ENCODE measurements around the gene INPP5F.
A peak's percentile ranks its signal among the peaks of the same experiment; 100 is the strongest.

The INPP5F gene

GRCh38 chr10:119775529-119775928 is 49.7 kb downstream of the INPP5F start:
- Histone ChIP-seq H3K4me2 (ENCODE audit: low read length) (no peak overlapping the region), H2AFZ (ENCODE audit: insufficient read depth, low read length, poor library complexity) (no peak overlapping the region), H3K4me3 (ENCODE audit: low read depth, low read length) (no peak overlapping the region), H2BK12ac (ENCODE audit: low read length) (no peak overlapping the region), H3K4ac (ENCODE audit: low read depth, low read length) (no peak overlapping the region), H2AK5ac (ENCODE audit: low read length) (no peak overlapping the region), H3K27me3 (ENCODE audit: insufficient read depth, low read length) (no peaks in the 10 kb centered on the region), H3K79me1 (ENCODE audit: low read length) (no peaks in the 10 kb centered on the region), H2BK5ac (ENCODE audit: low read depth, low read length, poor library complexity) (no peak overlapping the region), H4K12ac (ENCODE audit: low read depth, low read length) (no peak overlapping the region), H3K4me1 (ENCODE audit: control insufficient read depth in 1 of 2, insufficient read depth in 2 of 2, low read length in 2 of 2) (no peaks in the 10 kb centered on the region), H3K9me3 (ENCODE audit: insufficient read depth, low read depth, low read length) (no peaks in the 10 kb centered on the region), H3K27ac (ENCODE audit: low read depth, low read length) (no peak overlapping the region), H3K18ac (ENCODE audit: low read length) (no peak overlapping the region), H3K23ac (ENCODE audit: low read length) (no peak overlapping the region), H3K14ac (ENCODE audit: low read length) (no peak overlapping the region), H3K36me3 (ENCODE audit: control insufficient read depth in 1 of 2, insufficient read depth in 2 of 2, low read length in 2 of 2) (no peaks in the 10 kb centered on the region), H3K9ac (ENCODE audit: low read length) (no peak overlapping the region), H4K8ac (ENCODE audit: low read depth, low read length) (no peak overlapping the region), H2BK120ac (ENCODE audit: insufficient read depth, low read length, poor library complexity) (no peak overlapping the region), H3K79me2 (ENCODE audit: control insufficient read depth, insufficient read depth, low read length, poor library complexity) (no peaks in the 10 kb centered on the region), H4K91ac (ENCODE audit: low read depth, low read length) (no peak overlapping the region)
- peak in 1 of 2 donors; percentile 25 for DNase-seq
- WGBS (ENCODE audit: extremely low coverage, insufficient coverage, insufficient read length): no CpG with 5 or more reads among the region's 1 CpG

DNA sequence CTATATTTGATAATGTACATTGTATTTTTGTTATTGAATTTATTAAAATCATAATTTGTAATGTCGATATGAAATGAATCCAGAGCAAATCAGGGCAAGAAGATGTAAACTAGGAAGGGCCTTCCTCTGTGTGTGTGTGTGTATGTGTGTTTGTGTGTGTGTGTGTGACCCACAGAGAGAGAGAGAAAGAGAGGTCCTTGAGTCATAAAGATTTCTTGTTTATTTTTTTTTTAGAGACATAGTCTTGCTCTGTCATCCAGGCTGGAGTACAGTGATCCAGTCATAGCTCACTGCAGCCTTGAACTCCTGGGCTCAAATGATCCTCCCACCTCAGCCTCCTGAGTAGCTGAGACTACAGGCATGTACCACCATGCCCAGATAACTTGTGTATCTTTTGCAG is 50.7 kb downstream of the INPP5F start:
- Histone ChIP-seq H3K27ac (ENCODE audit: low read depth, low read length) (no peak overlapping the region), H3K79me1 (ENCODE audit: low read length) (no peaks in the 10 kb centered on the region), H2BK120ac (ENCODE audit: insufficient read depth, low read length, poor library complexity) (no peak overlapping the region), H3K4me1 (ENCODE audit: control insufficient read depth in 1 of 2, insufficient read depth in 2 of 2, low read length in 2 of 2) (no peaks in the 10 kb centered on the region), H3K79me2 (ENCODE audit: control insufficient read depth, insufficient read depth, low read length, poor library complexity) (no peaks in the 10 kb centered on the region), H2AK5ac (ENCODE audit: low read length) (no peak overlapping the region), H3K9ac (ENCODE audit: low read length) (no peak overlapping the region), H3K36me3 (ENCODE audit: control insufficient read depth in 1 of 2, insufficient read depth in 2 of 2, low read length in 2 of 2) (no peaks in the 10 kb centered on the region), H3K4me3 (ENCODE audit: low read depth, low read length) (no peak overlapping the region), H4K91ac (ENCODE audit: low read depth, low read length) (no peak overlapping the region), H2BK5ac (ENCODE audit: low read depth, low read length, poor library complexity) (no peak overlapping the region), H2AFZ (ENCODE audit: insufficient read depth, low read length, poor library complexity) (no peak overlapping the region), H3K9me3 (ENCODE audit: insufficient read depth, low read depth, low read length) (no peaks in the 10 kb centered on the region), H3K27me3 (ENCODE audit: insufficient read depth, low read length) (no peaks in the 10 kb centered on the region), H4K8ac (ENCODE audit: low read depth, low read length) (no peak overlapping the region), H3K23ac (ENCODE audit: low read length) (no peak overlapping the region), H4K12ac (ENCODE audit: low read depth, low read length) (no peak overlapping the region), H3K4ac (ENCODE audit: low read depth, low read length) (no peak overlapping the region), H3K14ac (ENCODE audit: low read length) (no peak overlapping the region), H3K4me2 (ENCODE audit: low read length) (no peak overlapping the region), H3K18ac (ENCODE audit: low read length) (no peak overlapping the region), H2BK12ac (ENCODE audit: low read length) (no peak overlapping the region)
- no peak for DNase-seq
- no CpG with 5 or more reads among the region's 1 CpG for WGBS (ENCODE audit: extremely low coverage, insufficient coverage, insufficient read length)

DNA sequence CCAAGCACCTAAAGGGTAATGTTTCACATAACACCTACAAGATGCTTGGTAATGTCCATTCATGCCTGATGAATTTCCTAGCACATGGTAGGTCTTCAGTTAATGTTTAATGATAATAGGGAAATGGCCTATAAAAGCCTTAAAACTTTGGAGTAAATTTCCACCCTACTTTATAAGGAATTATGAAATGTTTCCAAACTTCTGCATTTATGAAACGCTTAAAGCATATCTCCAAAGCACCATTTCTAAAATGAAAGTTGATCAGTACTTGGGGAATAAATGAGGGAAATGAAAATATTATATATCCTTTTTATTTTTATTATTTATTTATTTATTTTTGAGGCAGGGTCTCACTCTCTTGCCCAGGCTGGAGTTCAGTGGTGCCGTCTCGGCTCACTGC is 51.8 kb downstream of the INPP5F start:
- no peak overlapping the region for H2BK120ac ChIP-seq (ENCODE audit: insufficient read depth, low read length, poor library complexity)
- H3K79me1 ChIP-seq (ENCODE audit: low read length): peaks cover 1% of the 10 kb centered on the region
- no peak overlapping the region for H3K4me3 ChIP-seq (ENCODE audit: low read depth, low read length)
- no peaks in the 10 kb centered on the region for H3K9me3 ChIP-seq (ENCODE audit: insufficient read depth, low read depth, low read length)
- no peak overlapping the region for H4K8ac ChIP-seq (ENCODE audit: low read depth, low read length)
- H2AK5ac ChIP-seq (ENCODE audit: low read length): no peak overlapping the region
- no peak overlapping the region for H4K91ac ChIP-seq (ENCODE audit: low read depth, low read length)
- H3K9ac ChIP-seq (ENCODE audit: low read length): no peak overlapping the region
- H4K12ac ChIP-seq (ENCODE audit: low read depth, low read length): no peak overlapping the region
- H3K27ac ChIP-seq (ENCODE audit: low read depth, low read length): no peak overlapping the region
- WGBS (ENCODE audit: extremely low coverage, insufficient coverage, insufficient read length): no CpG with 5 or more reads among the region's 3 CpGs
- H3K4ac ChIP-seq (ENCODE audit: low read depth, low read length): no peak overlapping the region
- H2BK5ac ChIP-seq (ENCODE audit: low read depth, low read length, poor library complexity): no peak overlapping the region
- no peaks in the 10 kb centered on the region for H3K79me2 ChIP-seq (ENCODE audit: control insufficient read depth, insufficient read depth, low read length, poor library complexity)
- DNase-seq: no peak
- no peak overlapping the region for H2BK12ac ChIP-seq (ENCODE audit: low read length)
- no peaks in the 10 kb centered on the region for H3K4me1 ChIP-seq (ENCODE audit: control insufficient read depth in 1 of 2, insufficient read depth in 2 of 2, low read length in 2 of 2)
- no peak overlapping the region for H3K23ac ChIP-seq (ENCODE audit: low read length)
- H2AFZ ChIP-seq (ENCODE audit: insufficient read depth, low read length, poor library complexity): no peak overlapping the region
- no peak overlapping the region for H3K14ac ChIP-seq (ENCODE audit: low read length)
- no peak overlapping the region for H3K4me2 ChIP-seq (ENCODE audit: low read length)
- no peaks in the 10 kb centered on the region for H3K27me3 ChIP-seq (ENCODE audit: insufficient read depth, low read length)
- H3K36me3 ChIP-seq (ENCODE audit: control insufficient read depth in 1 of 2, insufficient read depth in 2 of 2, low read length in 2 of 2): no peaks in the 10 kb centered on the region
- no peak overlapping the region for H3K18ac ChIP-seq (ENCODE audit: low read length)

GRCh38 chr10:119778776-119779445 is 53.1 kb downstream of the INPP5F start:
- Histone ChIP-seq H2AFZ (ENCODE audit: insufficient read depth, low read length, poor library complexity) (no peak overlapping the region), H2BK5ac (ENCODE audit: low read depth, low read length, poor library complexity) (no peak overlapping the region), H3K27ac (ENCODE audit: low read depth, low read length) (no peak overlapping the region), H3K4me3 (ENCODE audit: low read depth, low read length) (no peak overlapping the region), H3K9ac (ENCODE audit: low read length) (no peak overlapping the region), H2BK120ac (ENCODE audit: insufficient read depth, low read length, poor library complexity) (no peak overlapping the region), H2AK5ac (ENCODE audit: low read length) (no peak overlapping the region), H4K12ac (ENCODE audit: low read depth, low read length) (no peak overlapping the region), H3K4me2 (ENCODE audit: low read length) (no peak overlapping the region), H3K79me2 (ENCODE audit: control insufficient read depth, insufficient read depth, low read length, poor library complexity) (no peaks in the 10 kb centered on the region), H3K27me3 (ENCODE audit: insufficient read depth, low read length) (no peaks in the 10 kb centered on the region), H4K8ac (ENCODE audit: low read depth, low read length) (no peak overlapping the region), H2BK12ac (ENCODE audit: low read length) (no peak overlapping the region), H3K14ac (ENCODE audit: low read length) (no peak overlapping the region), H3K4ac (ENCODE audit: low read depth, low read length) (no peak overlapping the region), H3K79me1 (ENCODE audit: low read length) (peaks cover 1% of the 10 kb centered on the region), H3K9me3 (ENCODE audit: insufficient read depth, low read depth, low read length) (no peaks in the 10 kb centered on the region), H3K36me3 (ENCODE audit: control insufficient read depth in 1 of 2, insufficient read depth in 2 of 2, low read length in 2 of 2) (no peaks in the 10 kb centered on the region), H4K91ac (ENCODE audit: low read depth, low read length) (no peak overlapping the region), H3K4me1 (ENCODE audit: control insufficient read depth in 1 of 2, insufficient read depth in 2 of 2, low read length in 2 of 2) (no peaks in the 10 kb centered on the region), H3K23ac (ENCODE audit: low read length) (no peak overlapping the region), H3K18ac (ENCODE audit: low read length) (no peak overlapping the region)
- peak; percentile 65 to 87 for DNase-seq
- WGBS (ENCODE audit: extremely low coverage, insufficient coverage, insufficient read length): no CpG with 5 or more reads among the region's 7 CpGs
